SK-N-SH (cell line): ENCODE results near the gene PRR15. TPM values are rescaled to one million over a fixed set of nuclear protein-coding genes. Genes with fewer than 3 reads are reported as not detected.

Source experiments
- CTCF ChIA-PET: fragments of 300-600, 350-600 bp; formaldehyde crosslinking; extraction: SDS; loops from one replicate; lab custom pipeline; 2021; lab: Yijun Ruan, JAX
- POLR2A ChIA-PET: fragments of 350-600 bp; sonication (Branson Sonifier 250); formaldehyde crosslinking; extraction: SDS; loops from one replicate; lab custom pipeline; 2020; ENCODE audit warnings: antibody characterized with exemption, inconsistent platforms; lab: Yijun Ruan, JAX
- DNase-seq: peaks from one replicate; pipeline ENCODE4 v3.0.0; 2012
- H2AFZ ChIP-seq: fragments of 200-600 bp; sonication (generic); 2 replicates; pipeline ENCODE4 v1.8.1; 2016; ENCODE audit warnings: antibody characterized with exemption, mild to moderate bottlenecking, low read depth
- H3F3A ChIP-seq: fragments of 200-600 bp; sonication (generic); replicated peaks from 2 replicates; pipeline ENCODE3; 2016; ENCODE audit warnings: antibody characterized with exemption, mild to moderate bottlenecking; ENCODE audit not compliant: insufficient read depth
- H3K27ac ChIP-seq, 2 experiments: fragments of 200-500 bp in 1 of 2; fragments of 200-600 bp in 1 of 2; sonication (Bioruptor generic) in 1 of 2; sonication (generic), shearing (Covaris generic) in 1 of 2; 2 replicates each; pipeline versions ENCODE4 v1.5.1 to v1.6.1; 2014 to 2016; ENCODE audit warnings: low read depth in 2 of 2, inconsistent platforms in 1 of 2, low read length in 1 of 2, mild to moderate bottlenecking in 1 of 2, mixed read lengths in 1 of 2
- H3K27me3 ChIP-seq: fragments of 200-600 bp; sonication (generic), shearing (Covaris generic); 2 replicates; pipeline ENCODE4 v1.6.1; 2016; ENCODE audit warnings: mixed run types; ENCODE audit not compliant: insufficient read depth
- H3K36me3 ChIP-seq, 2 experiments: fragments of 200-500 bp in 1 of 2; fragments of 200-600 bp in 1 of 2; sonication (Bioruptor generic) in 1 of 2; sonication (generic) in 1 of 2; replicated peaks in 1 of 2; 2 replicates each; pipeline versions ENCODE3 to v1.5.1; 2014 to 2016; ENCODE audit warnings: low read length in 1 of 2, mild to moderate bottlenecking in 1 of 2; ENCODE audit not compliant: insufficient read depth in 2 of 2, control insufficient read depth in 1 of 2
- H3K4me1 ChIP-seq, 2 experiments: fragments of 200-500 bp in 1 of 2; fragments of 200-600 bp in 1 of 2; sonication (Bioruptor generic) in 1 of 2; sonication (generic), shearing (Covaris generic) in 1 of 2; 2 replicates each; pipeline versions ENCODE4 v1.5.1 to v1.6.1; 2014 to 2016; ENCODE audit warnings: low read depth in 1 of 2, low read length in 1 of 2, mixed run types in 1 of 2; ENCODE audit not compliant: insufficient read depth in 2 of 2, control insufficient read depth in 1 of 2
- H3K4me2 ChIP-seq: fragments of 200-600 bp; sonication (generic), shearing (Covaris generic); 2 replicates; pipeline ENCODE4 v1.6.1; 2017; ENCODE audit warnings: mixed run types
- H3K4me3 ChIP-seq, 2 experiments: fragments of 200-500 bp in 1 of 2; fragments of 200-600 bp in 1 of 2; sonication (Bioruptor generic) in 1 of 2; sonication (generic), shearing (Covaris generic) in 1 of 2; 2 replicates each; pipeline versions ENCODE4 v1.5.1 to v1.8.1; 2014 to 2016; ENCODE audit warnings: low read depth in 2 of 2, inconsistent platforms in 1 of 2, low read length in 1 of 2, mild to moderate bottlenecking in 1 of 2, mixed read lengths in 1 of 2, moderate library complexity in 1 of 2
- H3K79me2 ChIP-seq: fragments of 200-600 bp; sonication (generic); 2 replicates; pipeline ENCODE4 v1.8.1; 2017; ENCODE audit warnings: mild to moderate bottlenecking; ENCODE audit not compliant: insufficient read depth
- H3K9ac ChIP-seq: fragments of 200-600 bp; sonication (generic); 2 replicates; pipeline ENCODE4 v1.6.1; 2017; ENCODE audit warnings: mixed run types
- H3K9me2 ChIP-seq: fragments of 200-600 bp; sonication (generic); 2 replicates; pipeline ENCODE4 v1.6.1; 2017; ENCODE audit warnings: mixed run types
- H3K9me3 ChIP-seq: fragments of 200-600 bp; sonication (generic); 2 replicates; pipeline ENCODE4 v1.6.1; 2017; ENCODE audit warnings: mixed run types, mild to moderate bottlenecking, moderate library complexity
- H4K20me1 ChIP-seq: fragments of 200-600 bp; sonication (generic); 2 replicates; pipeline ENCODE4 v1.6.1; 2017; ENCODE audit warnings: mild to moderate bottlenecking, mixed run types; ENCODE audit not compliant: insufficient read depth
- CTCF ChIP-seq: fragments of 200-600 bp; sonication (generic); IDR thresholded peaks from 2 replicates; pipeline ENCODE4 v1.6.1; 2017; ENCODE audit warnings: antibody characterized with exemption, mild to moderate bottlenecking, moderate library complexity
- EP300 ChIP-seq, 2 experiments: IDR thresholded peaks; 2 replicates each; pipeline versions ENCODE4 v1.4.0 to v1.6.1; 2012; ENCODE audit warnings: borderline replicate concordance in 1 of 2, low read depth in 1 of 2, low read length in 1 of 2
- JUND ChIP-seq: IDR thresholded peaks from 2 replicates; pipeline ENCODE4 v1.4.0; 2012
- MXI1 ChIP-seq: IDR thresholded peaks from 2 replicates; pipeline ENCODE4 v1.6.1; 2012; ENCODE audit warnings: mild to moderate bottlenecking, low read depth, low read length, improper control_type of control experiment
- POLR2AphosphoS5 ChIP-seq: IDR thresholded peaks from 2 replicates; pipeline ENCODE4 v1.6.1; 2012; ENCODE audit warnings: low read depth, low read length
- TCF12 ChIP-seq: IDR thresholded peaks from 2 replicates; pipeline ENCODE4 v1.4.0; 2012
- TEAD4 ChIP-seq: IDR thresholded peaks from 2 replicates; pipeline ENCODE4 v1.4.0; 2012; ENCODE audit warnings: mild to moderate bottlenecking, borderline replicate concordance; ENCODE audit not compliant: insufficient read depth
- USF2 ChIP-seq: fragments of 150-350 bp; IDR thresholded peaks from 2 replicates; pipeline ENCODE4 v1.6.1; 2017; ENCODE audit warnings: antibody characterized with exemption, low read length, low read depth, borderline replicate concordance
- YY1 ChIP-seq: IDR thresholded peaks from 2 replicates; pipeline ENCODE4 v1.4.0; 2012; ENCODE audit warnings: low read depth, mild to moderate bottlenecking
- ZBTB33 ChIP-seq: IDR thresholded peaks from 2 replicates; pipeline ENCODE4 v1.4.0; 2012; ENCODE audit warnings: low read depth, borderline replicate concordance
- WGBS: methylation state at CpG from one replicate; pipeline ENCODE4 v1.1.6; 2017; ENCODE audit warnings: low lambda C conversion rate; 5-methylcytosine and 5-hydroxymethylcytosine counted together
- polyA plus RNA-seq, 3 experiments: library from polyadenylated mRNA; depleted of rRNA; stranded (reverse); fragments of >200 nt; gene quantifications; 2 replicates each; pipeline ENCODE4 v1.2.3, GENCODE V29; 2012
- TF ChIP-seq, protein P1 (sequence below): IDR thresholded peaks from 2 replicates; pipeline ENCODE4 v1.4.0; 2012; ENCODE audit warnings: low read depth

PRR15 gene
- polyA plus RNA-seq, 1 of the 3 experiments (the other 2 are of a cell fraction), result 0.49 TPM

GRCh38 chr7:29574659-29575058 is 11.0 kb downstream of the PRR15 start:
- H3K79me2 ChIP-seq, result no peaks in the 10 kb centered on the region
- H3K4me1 ChIP-seq, result no peaks in the 10 kb centered on the region
- no peak overlapping the region for H2AFZ ChIP-seq
- H3K4me3 ChIP-seq, result no peak overlapping the region
- H3K9ac ChIP-seq, result no peak overlapping the region
- DNase-seq, result no peak
- H3K9me2 ChIP-seq, result no peaks in the 10 kb centered on the region
- no peak overlapping the region for H3K27ac ChIP-seq
- H3K9me3 ChIP-seq, result peaks cover 6% of the 10 kb centered on the region; the same call in 1 of the 2 replicates
- CTCF ChIA-PET, result interaction anchor here (1.0 to 4.1 kb wide), 3 partner anchors 12 to 173 kb away, joined by 3 to 14 read pairs (median 4); no protein-coding TSS in a partner anchor
- WGBS, result 38% methylated on average over 3 of the region's 3 CpGs
- POLR2A ChIA-PET, result no interaction called here
- no peaks in the 10 kb centered on the region for H4K20me1 ChIP-seq
- peaks cover 6% of the 10 kb centered on the region; the same call in 1 of the 2 replicates for H3K27me3 ChIP-seq
- no peak for TF ChIP-seq JUND
- TF ChIP-seq TEAD4, result no peak
- TF ChIP-seq YY1, result no peak
- TF ChIP-seq POLR2AphosphoS5, result no peak
- TF ChIP-seq USF2, result no peak
- TF ChIP-seq EP300 (IDR thresholded peaks at IDR 0.05; ENCODE audit: borderline replicate concordance in 1 of 2, low read depth in 1 of 2, low read length in 1 of 2), result no peak
- TF ChIP-seq CTCF, result no peak
- no peak for TF ChIP-seq TCF12
- H3K36me3 ChIP-seq, result no peaks in the 10 kb centered on the region
- H3F3A ChIP-seq, result no peaks in the 10 kb centered on the region
- H3K4me2 ChIP-seq, result no peak overlapping the region

DNA sequence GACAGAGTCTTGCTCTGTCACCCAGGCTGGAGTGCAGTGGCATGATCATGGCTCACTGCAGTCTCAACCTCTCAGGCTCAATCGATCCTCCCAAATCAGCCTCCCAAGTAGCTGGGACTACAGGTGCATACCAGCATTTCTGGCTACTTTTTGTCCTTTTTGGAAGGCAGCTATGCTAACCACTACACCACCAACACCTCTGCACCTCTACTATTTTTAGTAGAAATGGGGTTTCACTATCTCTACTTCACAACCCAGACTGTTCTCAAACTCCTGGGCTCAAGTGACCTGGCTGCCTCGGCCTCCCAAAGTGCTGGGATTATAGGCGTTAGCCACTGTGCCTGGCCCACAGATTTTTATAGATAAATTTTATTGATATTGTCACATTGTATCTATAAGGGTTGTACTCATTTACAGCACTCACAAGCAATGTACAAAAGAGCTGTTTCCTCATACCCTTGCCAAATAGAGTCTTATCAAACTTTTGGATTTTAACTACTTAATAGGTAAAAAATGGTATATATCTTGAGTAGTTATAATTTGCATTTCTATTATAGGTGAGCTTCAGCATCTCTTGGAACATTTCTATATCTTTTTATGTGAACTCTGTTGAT is 23.7 kb downstream of the PRR15 start:
- CTCF ChIA-PET, result interaction anchor here (1.1 to 2.3 kb wide), 3 partner anchors 8 to 486 kb away, joined by 3 to 10 read pairs (median 4); no protein-coding TSS in a partner anchor
- H3K36me3 ChIP-seq, result no peaks in the 10 kb centered on the region
- H3K9me3 ChIP-seq, result no peaks in the 10 kb centered on the region
- no peak overlapping the region for H3K9ac ChIP-seq
- no peaks in the 10 kb centered on the region for H4K20me1 ChIP-seq
- DNase-seq, result no peak
- H3K79me2 ChIP-seq, result no peaks in the 10 kb centered on the region
- no peak overlapping the region for H2AFZ ChIP-seq
- no peak overlapping the region for H3K4me2 ChIP-seq
- H3K27ac ChIP-seq, result no peak overlapping the region
- H3F3A ChIP-seq, result no peaks in the 10 kb centered on the region
- no peaks in the 10 kb centered on the region for H3K4me1 ChIP-seq
- TF ChIP-seq, protein P1, sequence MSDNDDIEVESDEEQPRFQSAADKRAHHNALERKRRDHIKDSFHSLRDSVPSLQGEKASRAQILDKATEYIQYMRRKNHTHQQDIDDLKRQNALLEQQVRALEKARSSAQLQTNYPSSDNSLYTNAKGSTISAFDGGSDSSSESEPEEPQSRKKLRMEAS, result no peak
- TF ChIP-seq MXI1, result no peak
- TF ChIP-seq TCF12, result no peak
- TF ChIP-seq ZBTB33, result no peak
- TF ChIP-seq, all 33 proteins: peak for 0
- WGBS, result 51% methylated on average over 3 of the region's 3 CpGs
- POLR2A ChIA-PET, result no interaction called here
- no peaks in the 10 kb centered on the region for H3K27me3 ChIP-seq
- H3K9me2 ChIP-seq, result no peaks in the 10 kb centered on the region
- H3K4me3 ChIP-seq, result no peak overlapping the region
